GM10266 (cell line): ENCODE results near the gene AGPAT1.

ENCODE experiments used
- DNase-seq: peaks from one replicate; pipeline ENCODE4 v3.0.0; 2012; ENCODE audit errors: extremely low spot score
- CTCF ChIP-seq: IDR thresholded peaks from 2 replicates; pipeline ENCODE4 v1.5.1; 2012; ENCODE audit warnings: mild to moderate bottlenecking, low read depth; ENCODE audit not compliant: control insufficient read depth, insufficient read depth; ENCODE audit errors: missing control alignments

Gene AGPAT1

GRCh38 chr6:32208996-32209395 lies 33.1 kb upstream of the AGPAT1 start:
- no peak for DNase-seq
- no peak for TF ChIP-seq CTCF

- TF ChIP-seq CTCF: no peak
- no peak for DNase-seq
These were observed 28.4 kb upstream of the AGPAT1 start for GRCh38 chr6:32204268-32204715.

- no peak for TF ChIP-seq CTCF
These were observed 27.8 kb upstream of the AGPAT1 start for GRCh38 chr6:32203426-32204267.

GRCh38 chr6:32202186-32202585 lies 26.3 kb upstream of the AGPAT1 start:
- no peak for TF ChIP-seq CTCF
- DNase-seq: no peak

More at GRCh38 chr6:32203426-32204267, 27.8 kb upstream of the AGPAT1 start:
- DNase-seq: no peak

- no peak for TF ChIP-seq CTCF
- DNase-seq: no peak
These were observed 25.0 kb upstream of the AGPAT1 start for GRCh38 chr6:32200711-32201475.

- TF ChIP-seq CTCF: no peak
- no peak for DNase-seq
These were observed 23.0 kb upstream of the AGPAT1 start for GRCh38 chr6:32198866-32199265.

GRCh38 chr6:32198345-32198696 lies 22.4 kb upstream of the AGPAT1 start:
- DNase-seq: no peak
- TF ChIP-seq CTCF: no peak
